GM19099 (cell line): Measurements from ENCODE around the gene CRYBG1.
A peak's percentile ranks its signal among the peaks of the same experiment; 100 is the strongest.

Experiments
- POLR2A ChIP-seq: IDR thresholded peaks from 3 replicates; pipeline ENCODE4 v1.6.1; 2011; ENCODE audit warnings: low read depth; ENCODE audit not compliant: insufficient read length; ENCODE audit errors: extremely low read depth

The CRYBG1 gene, protein sequence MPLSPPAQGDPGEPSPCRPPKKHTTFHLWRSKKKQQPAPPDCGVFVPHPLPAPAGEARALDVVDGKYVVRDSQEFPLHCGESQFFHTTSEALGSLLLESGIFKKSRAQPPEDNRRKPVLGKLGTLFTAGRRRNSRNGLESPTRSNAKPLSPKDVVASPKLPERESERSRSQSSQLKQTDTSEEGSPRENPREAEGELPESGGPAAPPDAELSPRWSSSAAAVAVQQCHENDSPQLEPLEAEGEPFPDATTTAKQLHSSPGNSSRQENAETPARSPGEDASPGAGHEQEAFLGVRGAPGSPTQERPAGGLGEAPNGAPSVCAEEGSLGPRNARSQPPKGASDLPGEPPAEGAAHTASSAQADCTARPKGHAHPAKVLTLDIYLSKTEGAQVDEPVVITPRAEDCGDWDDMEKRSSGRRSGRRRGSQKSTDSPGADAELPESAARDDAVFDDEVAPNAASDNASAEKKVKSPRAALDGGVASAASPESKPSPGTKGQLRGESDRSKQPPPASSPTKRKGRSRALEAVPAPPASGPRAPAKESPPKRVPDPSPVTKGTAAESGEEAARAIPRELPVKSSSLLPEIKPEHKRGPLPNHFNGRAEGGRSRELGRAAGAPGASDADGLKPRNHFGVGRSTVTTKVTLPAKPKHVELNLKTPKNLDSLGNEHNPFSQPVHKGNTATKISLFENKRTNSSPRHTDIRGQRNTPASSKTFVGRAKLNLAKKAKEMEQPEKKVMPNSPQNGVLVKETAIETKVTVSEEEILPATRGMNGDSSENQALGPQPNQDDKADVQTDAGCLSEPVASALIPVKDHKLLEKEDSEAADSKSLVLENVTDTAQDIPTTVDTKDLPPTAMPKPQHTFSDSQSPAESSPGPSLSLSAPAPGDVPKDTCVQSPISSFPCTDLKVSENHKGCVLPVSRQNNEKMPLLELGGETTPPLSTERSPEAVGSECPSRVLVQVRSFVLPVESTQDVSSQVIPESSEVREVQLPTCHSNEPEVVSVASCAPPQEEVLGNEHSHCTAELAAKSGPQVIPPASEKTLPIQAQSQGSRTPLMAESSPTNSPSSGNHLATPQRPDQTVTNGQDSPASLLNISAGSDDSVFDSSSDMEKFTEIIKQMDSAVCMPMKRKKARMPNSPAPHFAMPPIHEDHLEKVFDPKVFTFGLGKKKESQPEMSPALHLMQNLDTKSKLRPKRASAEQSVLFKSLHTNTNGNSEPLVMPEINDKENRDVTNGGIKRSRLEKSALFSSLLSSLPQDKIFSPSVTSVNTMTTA (N-terminal part only)

DNA sequence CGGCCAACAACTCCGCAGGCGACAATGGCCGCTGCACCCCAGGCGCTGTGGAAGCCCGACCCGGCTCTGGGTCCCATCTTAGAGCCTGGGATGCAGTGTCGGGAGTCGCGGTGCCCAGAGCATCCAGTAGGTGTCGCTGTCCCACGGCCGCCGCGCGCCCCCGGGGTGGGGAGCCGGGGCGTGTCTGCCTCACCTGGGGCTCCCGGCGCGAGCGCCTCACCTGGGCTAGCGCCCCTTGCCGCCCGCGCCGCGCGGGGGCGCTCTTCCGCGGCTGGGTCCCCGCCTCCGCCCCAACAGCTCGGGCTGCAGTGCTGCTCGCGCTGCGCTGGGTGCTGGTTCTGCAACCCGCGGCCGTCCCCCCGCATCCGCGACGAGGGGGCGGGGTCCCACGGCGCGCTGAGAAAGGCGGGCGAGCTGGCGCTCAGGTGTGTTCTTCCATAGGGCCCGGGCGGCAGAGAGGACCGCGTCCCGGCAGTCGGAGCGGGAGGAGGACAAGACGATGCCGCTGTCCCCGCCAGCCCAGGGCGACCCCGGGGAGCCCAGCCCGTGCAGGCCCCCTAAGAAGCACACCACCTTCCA is at the start of gene CRYBG1:
TSS of gene CRYBG1 (plus strand) at position 308 of the 579 bp plus-strand sequence. CDS start at position 500, 192 bp downstream.
- TF ChIP-seq POLR2A, result no peak

DNA sequence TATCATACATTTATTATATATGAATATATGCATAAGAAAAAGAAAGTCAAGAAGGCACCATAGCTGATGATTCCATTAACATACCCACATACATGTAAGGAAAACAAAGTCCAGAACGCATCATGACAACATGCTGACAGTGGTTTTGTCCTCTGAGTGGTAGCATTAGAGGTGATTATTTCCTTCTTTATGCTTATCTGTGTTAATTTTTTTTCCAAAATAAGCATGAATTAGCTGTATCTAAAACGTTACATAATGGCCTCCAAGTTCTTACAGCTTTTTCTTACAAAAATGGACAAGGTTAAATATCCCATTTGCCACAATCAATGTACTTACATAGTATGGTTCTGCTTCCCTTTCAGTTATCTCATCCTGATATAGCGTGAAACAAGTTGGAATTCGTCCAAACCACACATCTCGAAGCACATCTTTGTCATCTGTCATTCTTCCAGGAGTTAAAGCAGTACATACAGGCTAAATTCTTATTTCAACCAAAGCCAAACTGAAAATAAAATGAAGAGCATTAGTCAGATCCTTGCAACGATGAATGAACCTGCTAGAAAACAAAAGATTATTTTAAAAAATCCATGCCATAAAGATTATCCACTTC is 44.6 kb upstream of the CRYBG1 start:
- no peak for TF ChIP-seq POLR2A

DNA sequence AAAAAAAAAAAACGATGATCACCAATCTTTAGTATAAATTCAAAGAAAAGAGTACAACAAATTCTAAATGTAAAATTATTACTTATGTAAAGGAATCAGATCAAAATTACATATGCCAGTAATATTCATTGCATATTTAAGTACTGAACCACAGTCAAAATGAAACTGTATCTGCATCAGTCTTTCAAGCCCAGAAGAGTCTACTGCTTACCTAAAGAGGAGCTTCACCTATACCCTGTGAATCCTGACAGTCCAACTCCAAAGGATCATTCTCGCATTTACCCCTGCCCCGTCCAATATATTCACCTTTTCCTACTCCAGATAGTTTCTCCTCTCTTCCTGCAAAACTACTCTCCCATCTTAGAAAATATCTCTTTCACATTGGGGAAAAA is 44.1 kb upstream of the CRYBG1 start:
- no peak for TF ChIP-seq POLR2A

DNA sequence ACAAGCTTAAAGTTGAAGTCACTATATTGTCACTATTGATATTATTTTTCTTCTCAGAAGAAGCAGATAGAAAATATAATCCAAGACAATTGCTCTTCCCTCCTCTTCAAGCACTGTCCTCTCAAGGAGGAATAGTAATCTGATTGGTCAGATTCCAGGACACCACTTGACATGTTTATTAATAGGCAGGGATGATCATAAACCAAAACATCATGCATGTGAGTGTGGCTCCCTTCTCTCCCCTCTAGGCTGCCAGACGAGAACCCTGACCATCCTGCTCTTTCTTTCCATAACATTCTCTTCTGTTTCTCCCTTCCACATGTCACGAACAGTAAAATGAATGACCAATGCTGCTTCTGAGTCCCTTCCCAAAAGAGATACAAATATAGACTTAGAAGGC is 42.5 kb upstream of the CRYBG1 start:
- TF ChIP-seq POLR2A, result no peak

DNA sequence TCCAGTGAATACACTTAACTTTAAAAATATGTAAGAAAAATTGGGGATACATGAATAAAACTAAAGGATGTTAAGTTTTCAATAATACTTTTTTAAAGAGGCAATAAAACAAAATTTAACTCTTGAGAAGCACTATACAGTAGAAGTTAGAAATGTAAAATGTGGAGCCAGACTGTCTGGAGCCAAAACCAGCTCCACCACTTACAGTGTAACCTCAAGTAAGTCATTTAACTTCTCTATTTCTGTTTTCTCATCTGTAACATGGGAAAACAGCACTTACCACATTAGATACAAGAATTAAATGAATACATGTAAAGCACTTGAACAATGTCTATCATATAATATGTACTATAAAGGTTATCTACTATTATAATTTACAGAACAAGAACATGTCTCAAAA is 41.7 kb upstream of the CRYBG1 start:
- no peak for TF ChIP-seq POLR2A

DNA sequence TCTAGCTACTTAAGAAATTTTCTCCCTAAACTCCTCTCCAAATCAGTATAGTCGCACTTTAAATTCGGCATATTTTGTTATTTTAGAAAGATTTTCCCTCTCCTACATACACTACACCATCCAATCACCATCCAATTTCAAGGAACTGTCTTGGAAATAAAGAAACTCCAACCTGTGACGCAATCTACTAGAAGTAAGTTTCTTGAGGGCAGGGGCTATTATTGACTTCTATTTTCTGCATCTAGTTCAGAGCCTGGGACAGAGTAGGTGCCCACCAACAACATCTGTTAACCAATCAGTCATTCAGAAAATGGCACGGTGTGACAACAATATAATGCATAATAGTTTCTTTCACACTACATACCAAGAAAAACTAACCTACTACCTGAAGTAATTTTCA is 38.6 kb upstream of the CRYBG1 start:
- TF ChIP-seq POLR2A, result no peak

DNA sequence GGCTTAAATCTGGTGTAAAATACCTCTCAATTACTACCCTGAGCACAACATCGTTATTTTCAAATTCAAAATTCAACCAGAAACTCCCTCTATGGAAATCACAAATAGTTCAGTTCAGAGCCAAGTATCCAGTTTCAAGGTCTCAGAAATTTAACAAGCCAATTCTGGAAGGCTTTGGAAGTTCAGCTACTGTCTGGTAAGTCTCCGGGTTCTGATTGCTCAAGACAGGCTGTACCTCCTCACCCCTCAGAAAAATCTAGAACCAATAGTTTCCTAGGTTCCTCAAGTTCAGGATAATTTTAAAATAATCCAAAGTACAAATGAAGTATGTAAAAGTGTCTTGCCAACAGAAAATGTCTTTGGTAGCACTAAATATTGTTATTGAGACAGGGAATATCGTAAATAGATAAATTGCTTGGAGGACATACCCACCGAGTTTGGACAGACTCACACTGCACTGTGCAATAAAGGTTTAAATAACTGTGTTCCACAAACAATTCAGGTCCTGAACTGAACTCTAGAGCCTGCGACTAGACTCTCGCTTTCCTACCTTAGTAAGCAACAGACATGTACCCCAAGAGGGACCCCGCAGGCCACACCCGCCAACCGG is 35.7 kb upstream of the CRYBG1 start:
- no peak for TF ChIP-seq POLR2A

DNA sequence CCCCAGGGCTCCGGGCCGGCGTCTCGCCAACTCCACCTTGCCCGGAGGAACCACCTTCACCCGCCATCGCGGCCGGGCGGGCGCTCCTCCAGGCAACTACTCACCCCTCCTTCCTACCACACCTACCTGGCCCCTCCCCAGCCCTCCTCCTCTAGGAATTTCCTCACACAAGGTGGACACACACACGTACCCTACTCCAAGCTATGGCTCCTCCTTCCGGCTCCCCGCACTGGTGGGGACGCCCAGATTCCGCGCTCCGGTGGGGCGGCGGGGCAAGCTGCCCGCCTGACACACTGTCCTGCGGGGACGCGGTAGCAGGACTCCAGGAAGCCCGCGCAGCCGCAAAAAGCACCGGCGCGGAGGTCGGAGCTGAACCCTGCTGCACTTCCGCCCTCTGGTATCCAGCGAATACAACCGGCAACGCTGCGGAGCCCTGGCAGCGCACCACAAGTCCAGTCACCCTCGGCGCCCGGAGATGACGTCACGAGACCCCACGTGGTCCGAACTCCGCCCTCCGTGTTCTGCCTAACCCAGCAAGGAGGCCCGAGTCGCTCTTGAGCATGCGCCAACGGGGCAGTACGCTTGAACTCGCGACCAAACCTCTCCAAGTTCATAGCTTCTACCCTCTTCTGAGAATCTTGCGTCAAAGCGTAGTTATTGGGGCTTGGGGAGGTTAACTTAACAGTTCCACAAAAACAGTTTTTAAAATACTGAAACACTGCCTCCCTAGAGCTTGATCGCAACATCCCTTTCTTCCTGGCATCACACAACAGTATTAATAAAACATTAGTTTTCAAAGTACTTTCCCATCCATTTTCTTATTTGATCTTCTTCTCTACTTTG is 35.0 kb upstream of the CRYBG1 start, which contains the start of gene ATG5:
TSS of gene ATG5 (minus strand) at position 425 of the 843 bp plus-strand sequence. CDS start 9,552 bp downstream, outside the sequence.
- peak; percentile 84 for TF ChIP-seq POLR2A

DNA sequence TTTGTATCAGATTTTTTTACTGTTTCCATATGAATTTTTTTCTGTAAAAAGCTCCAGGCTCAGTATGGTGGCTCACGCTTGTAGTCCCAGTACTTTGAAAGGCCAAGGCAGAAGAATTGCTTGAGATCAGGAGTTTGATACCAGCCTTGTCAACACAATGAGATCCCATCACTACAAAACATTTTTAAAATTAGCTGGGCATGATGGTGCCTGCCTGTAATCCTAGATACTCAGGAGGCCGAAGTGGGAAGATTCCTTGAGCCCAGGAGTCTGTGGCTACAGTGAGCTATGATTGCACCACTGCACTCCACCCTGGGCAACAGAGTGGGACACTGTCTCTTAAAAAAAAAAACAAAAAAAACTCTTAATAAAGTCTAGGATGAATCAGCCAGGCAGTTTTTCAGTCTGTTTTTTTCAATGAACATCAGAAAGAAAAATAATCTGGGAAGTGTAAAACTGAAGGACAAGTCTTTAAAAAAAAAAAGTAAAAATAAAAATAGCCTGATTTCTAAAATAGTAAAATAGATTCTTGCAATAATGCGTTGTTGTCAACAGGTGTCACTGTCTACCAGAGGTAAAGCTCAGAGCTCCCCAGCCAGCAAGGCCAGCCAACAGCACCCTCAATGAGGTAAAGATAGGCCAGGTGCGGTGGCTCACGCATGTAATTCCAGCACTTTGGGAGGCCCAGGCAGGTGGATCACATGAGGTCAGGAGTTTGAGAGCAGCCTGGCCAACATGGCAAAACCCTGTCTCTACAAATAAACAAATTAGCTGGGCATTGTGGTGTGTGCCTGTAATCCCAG is 25.7 kb upstream of the CRYBG1 start:
- no peak for TF ChIP-seq POLR2A

DNA sequence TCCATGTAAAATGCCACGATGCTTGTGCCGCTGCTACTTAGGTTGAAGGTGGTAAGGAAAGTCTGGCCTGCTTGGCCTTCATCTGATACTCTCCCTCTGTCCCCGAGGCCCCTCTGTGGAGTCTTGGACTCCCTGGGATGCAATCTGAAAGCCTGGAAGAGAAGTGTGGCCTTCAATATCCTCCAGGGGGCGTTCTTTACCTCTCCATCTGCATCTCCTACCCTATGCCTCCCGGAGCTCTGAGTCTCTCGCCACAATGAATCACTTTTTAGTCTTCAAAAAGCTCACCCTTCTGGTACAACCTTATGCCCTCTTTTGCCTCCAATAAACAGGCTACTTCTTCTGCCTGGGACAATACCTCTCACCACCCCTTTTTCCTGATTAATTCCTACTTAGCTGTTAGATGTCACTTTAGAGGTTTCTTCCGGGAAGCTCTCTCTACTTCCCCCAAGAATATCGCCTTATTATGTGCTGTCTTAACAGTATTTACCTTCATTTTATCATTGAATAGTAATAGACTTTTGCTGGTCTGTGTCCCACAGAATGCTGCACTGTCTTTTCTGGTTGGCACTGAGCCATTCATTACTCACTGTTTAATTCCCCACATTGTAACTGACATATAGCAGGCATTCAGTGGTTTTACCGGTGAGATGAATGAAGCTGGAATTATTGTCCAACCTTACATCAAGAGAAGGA is 21.0 kb upstream of the CRYBG1 start:
- no peak for TF ChIP-seq POLR2A

DNA sequence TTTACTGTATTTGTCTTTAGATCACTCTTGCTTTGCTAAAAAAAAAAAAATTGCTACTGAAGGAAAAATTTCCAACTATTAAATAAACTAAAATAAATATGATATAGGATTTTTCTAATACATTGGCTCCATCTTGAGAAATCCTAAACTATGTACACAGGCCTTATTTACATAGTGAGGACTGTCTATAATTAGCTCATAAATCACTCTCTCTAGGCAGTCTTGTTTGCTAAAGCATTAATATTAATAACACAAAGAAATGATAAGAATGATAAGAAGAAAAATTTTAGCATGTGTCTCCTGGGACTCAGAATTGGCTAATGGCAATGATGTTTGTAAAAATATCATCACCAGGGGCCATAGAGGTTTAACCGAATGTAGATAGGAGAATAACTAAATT is 13.3 kb upstream of the CRYBG1 start:
- TF ChIP-seq POLR2A, result no peak

DNA sequence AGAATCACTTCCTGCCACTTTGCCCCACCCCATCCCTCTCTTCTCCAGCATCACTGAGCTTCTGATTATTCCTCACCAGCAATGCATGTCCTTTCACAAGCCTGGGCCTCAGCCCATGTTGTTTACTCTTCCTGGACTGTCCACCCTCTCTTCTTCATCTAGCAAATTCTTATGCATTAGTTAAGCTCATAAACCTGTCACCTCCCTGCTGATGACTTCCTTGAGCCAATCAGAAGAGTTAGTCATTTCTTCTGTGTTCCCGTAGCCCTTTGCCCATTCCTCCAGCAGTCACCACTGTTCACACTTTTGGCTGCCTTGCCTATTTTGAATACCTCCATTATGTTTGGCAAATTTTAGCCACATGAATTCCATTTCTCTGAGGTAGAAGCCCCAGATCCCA is 4.1 kb upstream of the CRYBG1 start:
- no peak for TF ChIP-seq POLR2A
